Neural crest cell (in vitro differentiated cells): Measurements from ENCODE around the gene IPO4. TPM values are rescaled to one million over a fixed set of nuclear protein-coding genes. Genes with fewer than 3 reads are reported as not detected.
A peak's percentile ranks its signal among the peaks of the same experiment; 100 is the strongest.
"Not testable (repeated sequence)": the region's sequence is repeated elsewhere in the genome, so short reads cannot be mapped to it uniquely, and the experiment has no call there.

Experiments
- DNase-seq: peaks from one replicate; pipeline ENCODE4 v3.0.0; 2021; ENCODE audit warnings: low read depth, mixed read lengths, low spot score
- H3K27ac Mint-ChIP-seq: one replicate; pipeline ENCODE4 v1.8.0; 2021; ENCODE audit warnings: mild to moderate bottlenecking, mixed read lengths; ENCODE audit not compliant: unreplicated experiment
- H3K27me3 Mint-ChIP-seq: 2 replicates; pipeline ENCODE4 v1.8.0; 2021; ENCODE audit warnings: low read depth, mild to moderate bottlenecking, mixed read lengths
- H3K36me3 Mint-ChIP-seq: 2 replicates; pipeline ENCODE4 v1.8.0; 2021; ENCODE audit warnings: low read depth, mild to moderate bottlenecking, mixed read lengths
- H3K4me1 Mint-ChIP-seq: 2 replicates; pipeline ENCODE4 v1.8.0; 2021; ENCODE audit warnings: mixed read lengths
- H3K4me3 Mint-ChIP-seq: one replicate; pipeline ENCODE4 v1.8.0; 2021; ENCODE audit warnings: mild to moderate bottlenecking, mixed read lengths
- H3K9me3 Mint-ChIP-seq: 2 replicates; pipeline ENCODE4 v1.8.0; 2021; ENCODE audit warnings: mixed read lengths
- total RNA-seq: library from RNA; stranded (reverse); gene quantifications from 2 replicates; pipeline ENCODE4 v1.2.1, GENCODE V29; 2021
- TF ChIP-seq, protein P1 (sequence below): fragments of 200-600 bp; sonication (generic); conservative IDR thresholded peaks from 2 replicates; pipeline ENCODE4 v1.5.0; 2021; ENCODE audit warnings: antibody characterized with exemption, mild to moderate bottlenecking

The IPO4 gene
- total RNA-seq, 1 donor from 2014 or later, result 88.3 TPM

DNA sequence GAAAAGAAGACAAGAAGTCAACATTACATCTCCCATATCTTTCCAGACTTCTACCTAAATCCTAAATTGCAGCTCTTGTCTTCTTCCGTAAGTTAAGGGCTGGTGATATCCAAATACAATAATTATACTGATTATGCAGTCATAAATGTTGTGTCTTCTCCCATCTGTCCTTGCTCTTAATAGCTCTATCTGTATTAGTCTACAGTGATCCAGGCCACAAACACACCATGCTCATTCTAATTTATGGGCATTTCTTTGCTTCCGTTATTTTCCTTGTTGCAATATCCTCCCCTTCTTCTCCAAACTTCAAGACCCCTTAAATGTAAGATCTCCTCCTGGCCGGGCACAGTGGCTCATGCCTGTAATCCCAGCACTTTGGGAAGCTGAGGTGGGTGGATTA lies 30.9 kb upstream of the IPO4 start:
- TF ChIP-seq, protein P1, sequence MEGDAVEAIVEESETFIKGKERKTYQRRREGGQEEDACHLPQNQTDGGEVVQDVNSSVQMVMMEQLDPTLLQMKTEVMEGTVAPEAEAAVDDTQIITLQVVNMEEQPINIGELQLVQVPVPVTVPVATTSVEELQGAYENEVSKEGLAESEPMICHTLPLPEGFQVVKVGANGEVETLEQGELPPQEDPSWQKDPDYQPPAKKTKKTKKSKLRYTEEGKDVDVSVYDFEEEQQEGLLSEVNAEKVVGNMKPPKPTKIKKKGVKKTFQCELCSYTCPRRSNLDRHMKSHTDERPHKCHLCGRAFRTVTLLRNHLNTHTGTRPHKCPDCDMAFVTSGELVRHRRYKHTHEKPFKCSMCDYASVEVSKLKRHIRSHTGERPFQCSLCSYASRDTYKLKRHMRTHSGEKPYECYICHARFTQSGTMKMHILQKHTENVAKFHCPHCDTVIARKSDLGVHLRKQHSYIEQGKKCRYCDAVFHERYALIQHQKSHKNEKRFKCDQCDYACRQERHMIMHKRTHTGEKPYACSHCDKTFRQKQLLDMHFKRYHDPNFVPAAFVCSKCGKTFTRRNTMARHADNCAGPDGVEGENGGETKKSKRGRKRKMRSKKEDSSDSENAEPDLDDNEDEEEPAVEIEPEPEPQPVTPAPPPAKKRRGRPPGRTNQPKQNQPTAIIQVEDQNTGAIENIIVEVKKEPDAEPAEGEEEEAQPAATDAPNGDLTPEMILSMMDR, result no peak
- Mint-ChIP-seq H3K4me3 (no peak overlapping the region), H3K36me3 (peaks cover 2% of the 10 kb centered on the region), H3K27ac (no peak overlapping the region), H3K9me3 (no peaks in the 10 kb centered on the region), H3K4me1 (peaks cover 12% of the 10 kb centered on the region), H3K27me3 (no peaks in the 10 kb centered on the region)
- no peak for DNase-seq

DNA sequence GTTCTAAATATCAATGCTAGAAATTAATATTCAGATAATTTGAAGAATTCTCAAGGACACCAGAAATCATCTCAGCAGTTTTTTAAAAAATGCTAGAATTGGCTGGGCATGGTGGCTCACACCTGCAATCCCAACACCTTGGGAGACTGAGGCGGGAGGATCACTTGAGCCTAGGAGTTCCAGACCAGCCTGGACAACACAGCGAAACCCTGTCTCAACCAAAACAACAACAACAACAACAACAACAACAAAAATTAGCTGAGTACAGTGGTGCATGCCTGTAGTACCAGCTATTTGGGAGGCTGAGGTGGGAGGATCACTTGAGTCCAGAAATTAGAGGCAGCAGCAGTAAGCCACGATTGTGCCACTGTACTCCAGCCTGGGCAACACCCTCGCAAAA lies 30.5 kb upstream of the IPO4 start:
- H3K9me3 Mint-ChIP-seq, result no peaks in the 10 kb centered on the region
- H3K36me3 Mint-ChIP-seq, result peaks cover 5% of the 10 kb centered on the region
- H3K27ac Mint-ChIP-seq, result no peak overlapping the region
- TF ChIP-seq, protein P1, result no peak
- no peak for DNase-seq
- peaks cover 16% of the 10 kb centered on the region for H3K4me1 Mint-ChIP-seq
- no peaks in the 10 kb centered on the region for H3K27me3 Mint-ChIP-seq
- no peak overlapping the region for H3K4me3 Mint-ChIP-seq

DNA sequence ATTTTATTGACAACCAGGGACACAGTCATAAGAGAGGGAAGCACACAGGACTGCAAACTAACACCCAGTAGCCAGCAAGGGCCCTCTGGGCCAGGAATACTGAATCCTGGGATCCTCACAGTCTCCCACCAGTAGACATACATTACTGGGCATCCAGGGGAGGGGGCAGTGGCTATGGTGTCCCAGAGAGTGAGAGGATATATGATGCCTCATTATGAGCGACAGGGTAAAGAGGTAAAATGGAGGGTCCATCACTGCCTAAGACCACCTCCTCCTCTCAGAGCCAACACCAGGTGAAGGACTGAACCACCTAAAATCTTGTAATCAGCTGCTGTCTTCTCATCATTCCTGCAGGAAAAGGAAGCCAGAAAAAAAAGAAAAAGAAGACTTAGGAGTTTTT lies 28.3 kb upstream of the IPO4 start:
- not testable (repeated sequence) for H3K27ac Mint-ChIP-seq, H3K9me3 Mint-ChIP-seq, DNase-seq, H3K27me3 Mint-ChIP-seq, H3K36me3 Mint-ChIP-seq
- Mint-ChIP-seq H3K4me1 (peaks cover 30% of the 10 kb centered on the region), H3K4me3 (peak overlapping the region; percentile 91)

DNA sequence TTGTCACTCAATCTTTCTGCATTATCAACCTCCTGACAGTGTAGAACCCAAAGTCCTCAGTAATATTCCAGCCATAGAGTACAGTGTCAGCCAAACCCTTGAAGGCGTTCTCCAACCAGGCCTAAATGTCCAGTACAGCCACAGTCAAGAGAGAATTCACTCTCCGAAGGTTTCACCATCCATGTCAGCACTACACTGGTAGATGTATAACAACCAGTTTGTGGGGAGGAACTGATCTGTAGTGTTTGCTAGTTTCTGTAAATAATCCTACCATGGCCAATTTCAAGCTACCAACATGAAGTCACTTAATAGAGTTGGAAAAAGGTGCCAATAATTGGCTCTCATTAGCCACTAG lies 27.7 kb upstream of the IPO4 start:
- H3K27me3 Mint-ChIP-seq, result no peaks in the 10 kb centered on the region
- peaks cover 8% of the 10 kb centered on the region for H3K36me3 Mint-ChIP-seq
- H3K4me1 Mint-ChIP-seq, result peaks cover 35% of the 10 kb centered on the region
- no peaks in the 10 kb centered on the region for H3K9me3 Mint-ChIP-seq
- peak overlapping the region; percentile 91 for H3K4me3 Mint-ChIP-seq
- TF ChIP-seq, protein P1, result no peak
- DNase-seq, result no peak
- H3K27ac Mint-ChIP-seq, result peak overlapping the region; percentile 7

DNA sequence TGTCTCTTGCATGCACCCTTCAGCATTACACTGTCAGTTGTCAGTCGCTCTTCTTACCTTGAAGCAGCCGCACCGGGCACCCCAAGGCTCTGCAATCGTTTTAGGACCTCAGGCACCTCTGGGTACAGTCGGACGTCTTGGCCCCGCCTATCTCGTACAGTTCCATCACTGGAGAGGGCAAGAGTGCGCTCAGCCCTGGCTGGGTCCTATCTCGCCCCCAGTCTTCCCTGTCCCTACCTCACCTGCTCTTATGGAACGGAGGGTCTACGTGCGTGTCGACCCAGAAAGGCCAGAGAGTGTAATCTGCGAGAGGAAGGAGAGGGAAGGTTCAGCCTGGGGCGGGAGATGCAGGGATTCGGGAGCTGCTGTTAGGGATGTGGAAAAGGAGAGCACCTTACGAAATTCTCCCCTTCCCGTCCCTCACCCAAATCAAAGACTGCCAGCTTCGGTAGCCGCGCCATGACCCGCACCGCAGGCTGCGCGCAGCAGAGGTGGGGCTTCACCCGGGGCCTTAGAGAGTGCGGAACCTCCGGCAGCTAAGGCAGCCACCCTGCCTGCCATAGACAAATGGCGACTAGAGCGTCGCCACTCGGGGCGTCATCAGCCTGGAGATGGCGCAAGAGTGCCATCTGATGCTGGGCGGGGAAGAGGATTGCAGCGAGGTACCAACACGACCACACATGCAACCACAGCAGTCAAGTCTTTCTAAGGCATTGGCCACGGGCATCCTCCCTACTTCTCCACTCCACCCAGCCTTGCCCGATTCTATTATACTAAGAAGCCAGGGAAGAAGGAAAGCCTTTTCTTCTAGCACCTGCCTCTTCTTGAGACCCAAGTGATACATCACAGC lies 27.1 kb upstream of the IPO4 start, which contains the start of gene MDP1:
Gene MDP1, minus strand, starts transcription at position 572 of the 850 bp plus-strand sequence. Its CDS starts 111 bp downstream, at position 461.
- H3K27ac Mint-ChIP-seq, result peak within 1 kb of the TSS; percentile 86
- no peaks in the 10 kb centered on the region for H3K27me3 Mint-ChIP-seq
- peak within 1 kb of the TSS; percentile 91 for H3K4me3 Mint-ChIP-seq
- peaks cover 35% of the 10 kb centered on the region for H3K4me1 Mint-ChIP-seq
- H3K9me3 Mint-ChIP-seq, result no peaks in the 10 kb centered on the region
- DNase-seq, result peak; percentile 70
- TF ChIP-seq, protein P1, result peak; percentile 68
- H3K36me3 Mint-ChIP-seq, result peaks cover 9% of the 10 kb centered on the region
